Panc1 (cell line): ENCODE measurements around the gene CALML4. TPM values are rescaled to one million over a fixed set of nuclear protein-coding genes. Genes with fewer than 3 reads are reported as not detected.
"Not testable (repeated sequence)": the region's sequence is repeated elsewhere in the genome, so short reads cannot be mapped to it uniquely, and the experiment has no call there.

Experiments used
- ATAC-seq: fragments of 200-7000 bp; cut with Tn5 transposase; 2 replicates; pipeline ENCODE4 v1.9.1; 2020; ENCODE audit warnings: mild to moderate bottlenecking, moderate library complexity
- BruUV-seq: library from RNA; stranded (reverse); fragments of 400-500 nt; replicated peaks from 2 replicates; lab custom pipeline; 2021; lab: Mats Ljungman, UMichigan
- CTCF ChIA-PET: fragments of 300-600 bp; sonication (Branson Sonifier 250); formaldehyde crosslinking; loops from one replicate; lab custom pipeline; 2022; ENCODE audit warnings: antibody characterized with exemption; lab: Charles Lee
- POLR2A ChIA-PET: fragments of 300-600 bp; sonication (Branson Sonifier 250); formaldehyde crosslinking; loops from one replicate; lab custom pipeline; 2022; ENCODE audit warnings: antibody characterized with exemption; lab: Charles Lee
- DNase-seq: peaks from one replicate; pipeline ENCODE4 v3.0.0-alpha.2; 2010; ENCODE audit warnings: low read depth, low spot score
- H3K27ac ChIP-seq: 2 replicates; pipeline ENCODE4 v1.5.1; 2011; ENCODE audit warnings: mild to moderate bottlenecking, low read length, inconsistent platforms
- H3K27me3 ChIP-seq: fragments of 200-500 bp; sonication (Bioruptor generic); 2 replicates; pipeline ENCODE4 v1.6.0; 2014; ENCODE audit warnings: low read length, inconsistent platforms; ENCODE audit not compliant: control insufficient read depth, insufficient read depth
- H3K36me3 ChIP-seq: fragments of 200-500 bp; sonication (Bioruptor generic); 2 replicates; pipeline ENCODE4 v1.5.1; 2014; ENCODE audit warnings: inconsistent platforms, mild to moderate bottlenecking, low read length, moderate library complexity; ENCODE audit not compliant: control insufficient read depth, insufficient read depth
- H3K4me1 ChIP-seq: 2 replicates; pipeline ENCODE4 v1.5.1; 2011; ENCODE audit warnings: inconsistent platforms, mild to moderate bottlenecking, low read length, moderate library complexity; ENCODE audit not compliant: control insufficient read depth, insufficient read depth
- H3K4me3 ChIP-seq, 2 experiments: 2 replicates each; pipeline ENCODE4 v1.5.1; 2011 to 2012; ENCODE audit warnings: low read depth in 2 of 2, low read length in 2 of 2, mild to moderate bottlenecking in 2 of 2, inconsistent platforms in 1 of 2, moderate library complexity in 1 of 2
- H3K9me3 ChIP-seq: fragments of 200-500 bp; sonication (Bioruptor generic); 2 replicates; pipeline ENCODE4 v1.5.1; 2014; ENCODE audit warnings: low read depth, mild to moderate bottlenecking, inconsistent platforms, low read length, moderate library complexity; ENCODE audit not compliant: control insufficient read depth, insufficient read depth
- POLR2AphosphoS5 ChIP-seq: IDR thresholded peaks from 2 replicates; pipeline ENCODE4 v1.6.1; 2012; ENCODE audit warnings: mild to moderate bottlenecking, low read depth, low read length, moderate library complexity
- SIN3A ChIP-seq: IDR thresholded peaks from 2 replicates; pipeline ENCODE4 v1.6.1; 2012; ENCODE audit warnings: low read depth, mild to moderate bottlenecking, low read length, moderate library complexity, borderline replicate concordance; ENCODE audit not compliant: insufficient read depth
- TCF7L2 ChIP-seq: IDR thresholded peaks from 2 replicates; pipeline ENCODE4 v1.6.1; 2011; ENCODE audit warnings: mild to moderate bottlenecking, low read depth, low read length, inconsistent platforms
- in situ Hi-C: cut with HindIII; loops from 2 replicates; pipeline ENCODE4 v1.10.0; 2016; ENCODE audit warnings: low sequenced_read_pairs, low pct_unique_long_range_greater_than_20kb
- intact Hi-C: fragments of 100-400 bp; cut with micrococcal nuclease; formaldehyde crosslinking; loops from one replicate; pipeline ENCODE4 v1.10.0; 2022; ENCODE audit not compliant: unreplicated experiment
- total RNA-seq: library from RNA; stranded (reverse); gene quantifications from one replicate; pipeline ENCODE4 v1.2.1, GENCODE V29; 2021; ENCODE audit not compliant: unreplicated experiment
- TF ChIP-seq, protein P1 (sequence below), 2 experiments: IDR thresholded peaks; 2 replicates each; pipeline ENCODE4 v1.6.1; 2011 to 2012; ENCODE audit warnings: low read depth in 2 of 2, control low read depth in 1 of 2, low read length in 1 of 2, mild to moderate bottlenecking in 1 of 2, moderate library complexity in 1 of 2; ENCODE audit not compliant: insufficient read depth in 1 of 2
- TF ChIP-seq, protein P2 (sequence below): fragments of 450-650 bp; IDR thresholded peaks from 2 replicates; pipeline ENCODE4 v1.5.1; 2017; ENCODE audit warnings: mild to moderate bottlenecking

The CALML4 gene
- total RNA-seq, 1 experiment from 2014 or later = 5.4 TPM

DNA sequence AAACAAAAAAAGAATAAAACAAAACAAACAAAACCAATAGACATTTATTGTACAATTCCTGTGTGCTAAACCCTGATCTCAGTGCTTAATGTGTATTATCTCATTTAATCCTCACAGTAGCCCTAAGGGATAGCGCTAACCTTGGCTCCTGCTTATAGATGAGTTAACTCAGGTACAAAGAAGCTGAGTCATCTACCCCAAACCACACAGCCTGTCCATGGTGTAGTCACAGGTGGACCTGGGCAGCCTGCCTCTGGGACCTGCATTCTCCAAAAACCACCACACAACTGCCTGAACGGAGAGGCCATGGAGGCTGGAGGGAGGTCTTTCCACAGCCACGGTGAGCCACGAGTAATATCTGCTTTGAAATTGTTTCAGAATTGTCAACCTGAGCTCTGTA lies 29.9 kb upstream of the CALML4 start:
- intact Hi-C loops = no loop called here
- in situ Hi-C loops = no loop called here
- ATAC-seq (no peak), DNase-seq (no peak)
- H3K36me3 ChIP-seq = no peaks in the 10 kb centered on the region
- BruUV-seq = no TSS peak
- TF ChIP-seq POLR2AphosphoS5 (no peak), TCF7L2 (no peak), SIN3A (no peak)
- TF ChIP-seq, protein P1, sequence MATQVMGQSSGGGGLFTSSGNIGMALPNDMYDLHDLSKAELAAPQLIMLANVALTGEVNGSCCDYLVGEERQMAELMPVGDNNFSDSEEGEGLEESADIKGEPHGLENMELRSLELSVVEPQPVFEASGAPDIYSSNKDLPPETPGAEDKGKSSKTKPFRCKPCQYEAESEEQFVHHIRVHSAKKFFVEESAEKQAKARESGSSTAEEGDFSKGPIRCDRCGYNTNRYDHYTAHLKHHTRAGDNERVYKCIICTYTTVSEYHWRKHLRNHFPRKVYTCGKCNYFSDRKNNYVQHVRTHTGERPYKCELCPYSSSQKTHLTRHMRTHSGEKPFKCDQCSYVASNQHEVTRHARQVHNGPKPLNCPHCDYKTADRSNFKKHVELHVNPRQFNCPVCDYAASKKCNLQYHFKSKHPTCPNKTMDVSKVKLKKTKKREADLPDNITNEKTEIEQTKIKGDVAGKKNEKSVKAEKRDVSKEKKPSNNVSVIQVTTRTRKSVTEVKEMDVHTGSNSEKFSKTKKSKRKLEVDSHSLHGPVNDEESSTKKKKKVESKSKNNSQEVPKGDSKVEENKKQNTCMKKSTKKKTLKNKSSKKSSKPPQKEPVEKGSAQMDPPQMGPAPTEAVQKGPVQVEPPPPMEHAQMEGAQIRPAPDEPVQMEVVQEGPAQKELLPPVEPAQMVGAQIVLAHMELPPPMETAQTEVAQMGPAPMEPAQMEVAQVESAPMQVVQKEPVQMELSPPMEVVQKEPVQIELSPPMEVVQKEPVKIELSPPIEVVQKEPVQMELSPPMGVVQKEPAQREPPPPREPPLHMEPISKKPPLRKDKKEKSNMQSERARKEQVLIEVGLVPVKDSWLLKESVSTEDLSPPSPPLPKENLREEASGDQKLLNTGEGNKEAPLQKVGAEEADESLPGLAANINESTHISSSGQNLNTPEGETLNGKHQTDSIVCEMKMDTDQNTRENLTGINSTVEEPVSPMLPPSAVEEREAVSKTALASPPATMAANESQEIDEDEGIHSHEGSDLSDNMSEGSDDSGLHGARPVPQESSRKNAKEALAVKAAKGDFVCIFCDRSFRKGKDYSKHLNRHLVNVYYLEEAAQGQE (IDR thresholded peaks at IDR 0.05; ENCODE audit: insufficient read depth in 1 of 2, low read depth in 2 of 2, low read length in 1 of 2) = no peak
- TF ChIP-seq, protein P2, sequence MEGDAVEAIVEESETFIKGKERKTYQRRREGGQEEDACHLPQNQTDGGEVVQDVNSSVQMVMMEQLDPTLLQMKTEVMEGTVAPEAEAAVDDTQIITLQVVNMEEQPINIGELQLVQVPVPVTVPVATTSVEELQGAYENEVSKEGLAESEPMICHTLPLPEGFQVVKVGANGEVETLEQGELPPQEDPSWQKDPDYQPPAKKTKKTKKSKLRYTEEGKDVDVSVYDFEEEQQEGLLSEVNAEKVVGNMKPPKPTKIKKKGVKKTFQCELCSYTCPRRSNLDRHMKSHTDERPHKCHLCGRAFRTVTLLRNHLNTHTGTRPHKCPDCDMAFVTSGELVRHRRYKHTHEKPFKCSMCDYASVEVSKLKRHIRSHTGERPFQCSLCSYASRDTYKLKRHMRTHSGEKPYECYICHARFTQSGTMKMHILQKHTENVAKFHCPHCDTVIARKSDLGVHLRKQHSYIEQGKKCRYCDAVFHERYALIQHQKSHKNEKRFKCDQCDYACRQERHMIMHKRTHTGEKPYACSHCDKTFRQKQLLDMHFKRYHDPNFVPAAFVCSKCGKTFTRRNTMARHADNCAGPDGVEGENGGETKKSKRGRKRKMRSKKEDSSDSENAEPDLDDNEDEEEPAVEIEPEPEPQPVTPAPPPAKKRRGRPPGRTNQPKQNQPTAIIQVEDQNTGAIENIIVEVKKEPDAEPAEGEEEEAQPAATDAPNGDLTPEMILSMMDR = no peak
- no peak overlapping the region for H3K27ac ChIP-seq
- no peaks in the 10 kb centered on the region for H3K27me3 ChIP-seq
- ChIA-PET CTCF (no interaction called here), POLR2A (interaction anchor here (0.6 kb wide), 1 partner anchor 48 kb away, joined by 11 read pairs; no protein-coding TSS in a partner anchor)
- no peaks in the 10 kb centered on the region for H3K9me3 ChIP-seq
- peaks cover 6% of the 10 kb centered on the region for H3K4me1 ChIP-seq
- no peak overlapping the region for H3K4me3 ChIP-seq

GRCh38 chr15:68234520-68234919 lies 29.4 kb upstream of the CALML4 start:
- intact Hi-C loops, in situ Hi-C loops, H3K4me3 ChIP-seq, CTCF ChIA-PET, H3K4me1 ChIP-seq, H3K36me3 ChIP-seq, ATAC-seq, H3K27me3 ChIP-seq, DNase-seq, H3K9me3 ChIP-seq, H3K27ac ChIP-seq, BruUV-seq: not testable (repeated sequence)
- POLR2A ChIA-PET = interaction anchor here (0.6 kb wide), 1 partner anchor 49 kb away, joined by 11 read pairs; no protein-coding TSS in a partner anchor

GRCh38 chr15:68234060-68234459 lies 28.9 kb upstream of the CALML4 start:
- TF ChIP-seq SIN3A (no peak), POLR2AphosphoS5 (no peak), TCF7L2 (no peak)
- TF ChIP-seq, protein P1 (IDR thresholded peaks at IDR 0.05; ENCODE audit: insufficient read depth in 1 of 2, low read depth in 2 of 2, low read length in 1 of 2) = no peak
- TF ChIP-seq, protein P2 = no peak
- CTCF ChIA-PET = no interaction called here
- POLR2A ChIA-PET = no interaction called here
- H3K4me1 ChIP-seq = peaks cover 6% of the 10 kb centered on the region
- in situ Hi-C loops = no loop called here
- no peaks in the 10 kb centered on the region for H3K27me3 ChIP-seq
- intact Hi-C loops = no loop called here
- no peak overlapping the region for H3K4me3 ChIP-seq
- H3K27ac ChIP-seq = no peak overlapping the region
- DNase-seq (no peak), ATAC-seq (no peak)
- BruUV-seq = no TSS peak
- H3K9me3 ChIP-seq = no peaks in the 10 kb centered on the region
- no peaks in the 10 kb centered on the region for H3K36me3 ChIP-seq
